ENCODE results near the gene GPRC5A.

The GPRC5A gene

DNA sequence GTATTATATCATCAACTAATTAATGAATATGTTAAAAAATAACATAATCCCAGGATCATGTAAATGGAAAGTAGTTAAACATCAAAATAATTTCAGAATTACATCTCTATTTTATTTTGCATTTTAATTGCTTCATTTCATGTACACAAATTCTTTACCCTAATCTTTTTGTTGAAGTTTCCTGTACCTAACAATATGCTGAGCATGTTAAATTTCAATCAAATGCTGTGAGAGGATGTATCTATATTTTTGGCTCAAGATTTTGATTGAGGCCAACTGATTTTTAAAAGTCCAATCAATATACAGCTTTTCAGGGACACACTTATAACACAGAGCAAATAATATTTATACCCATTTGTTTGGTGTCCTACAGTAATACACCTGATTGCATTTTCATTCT, 54.2 kb downstream of the GPRC5A start:
- DNase-seq: no peak

DNA sequence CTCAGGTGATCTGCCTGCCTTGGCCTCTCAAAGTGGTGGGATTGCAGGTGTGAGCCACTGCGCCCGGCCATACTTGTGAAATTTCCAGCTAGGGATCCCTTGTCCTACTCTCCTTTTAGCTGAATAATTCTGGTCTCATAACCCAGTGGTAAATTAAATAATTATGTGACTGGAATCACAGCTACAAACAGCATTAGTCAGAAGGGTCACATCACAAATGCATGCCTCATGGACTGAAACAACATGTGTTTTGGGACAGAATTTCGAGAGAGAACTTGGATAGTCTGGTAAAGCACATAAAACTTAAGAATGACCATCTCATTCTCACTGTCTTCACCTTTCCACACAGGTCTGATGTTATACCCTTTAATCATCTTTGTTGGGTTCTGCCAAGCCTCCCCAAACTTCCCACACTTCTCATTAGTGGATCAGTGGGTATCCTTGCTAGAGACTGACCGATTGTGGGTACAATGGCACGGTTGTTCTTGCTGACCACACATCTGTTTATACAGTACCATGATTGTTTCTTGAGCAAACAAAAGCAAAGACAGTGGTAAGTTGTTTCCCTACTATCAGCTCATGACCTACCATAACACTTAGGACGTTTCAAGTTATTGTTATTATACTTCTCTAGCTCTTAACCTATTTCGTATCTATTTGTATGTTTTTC, 55.5 kb downstream of the GPRC5A start:
- DNase-seq: no peak

DNA sequence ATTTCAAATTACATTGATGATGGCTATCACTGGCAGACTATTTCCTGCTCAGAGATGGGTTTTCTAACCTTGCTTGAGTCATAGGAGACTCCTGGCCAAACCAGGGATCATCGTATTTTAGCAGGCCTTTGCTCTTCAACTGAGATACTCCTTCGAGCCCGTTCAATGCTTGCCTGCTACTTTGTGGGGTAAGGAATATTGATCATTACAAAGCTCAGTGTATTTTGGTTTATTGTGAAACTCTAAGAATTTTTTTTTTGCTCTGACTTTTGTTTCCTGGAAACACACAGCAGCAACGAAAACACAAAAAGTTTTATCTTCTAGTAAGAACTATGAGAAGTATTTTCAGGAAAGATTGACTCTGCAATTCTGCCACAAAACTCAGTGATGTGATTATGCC, 56.5 kb downstream of the GPRC5A start:
- DNase-seq: no peak

DNA sequence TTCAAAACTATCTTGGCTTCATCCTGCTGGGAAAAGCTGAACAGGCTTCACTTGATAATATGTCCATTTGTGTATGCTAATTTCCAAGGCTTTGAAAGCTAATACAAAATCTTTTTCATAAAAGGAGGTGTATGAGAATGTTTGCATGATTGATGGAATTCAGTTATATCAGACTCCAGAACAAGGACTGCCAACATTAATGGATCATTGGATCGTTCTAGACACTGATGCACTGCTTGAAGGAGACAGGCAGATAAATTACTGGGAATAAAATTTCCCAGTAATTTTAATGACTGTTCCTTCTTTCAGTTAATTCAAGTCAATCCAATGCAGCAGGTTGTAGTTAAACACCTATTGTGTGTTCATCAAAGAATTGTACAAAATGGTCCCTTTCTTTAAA, 60.1 kb downstream of the GPRC5A start:
- no peak for DNase-seq

DNA sequence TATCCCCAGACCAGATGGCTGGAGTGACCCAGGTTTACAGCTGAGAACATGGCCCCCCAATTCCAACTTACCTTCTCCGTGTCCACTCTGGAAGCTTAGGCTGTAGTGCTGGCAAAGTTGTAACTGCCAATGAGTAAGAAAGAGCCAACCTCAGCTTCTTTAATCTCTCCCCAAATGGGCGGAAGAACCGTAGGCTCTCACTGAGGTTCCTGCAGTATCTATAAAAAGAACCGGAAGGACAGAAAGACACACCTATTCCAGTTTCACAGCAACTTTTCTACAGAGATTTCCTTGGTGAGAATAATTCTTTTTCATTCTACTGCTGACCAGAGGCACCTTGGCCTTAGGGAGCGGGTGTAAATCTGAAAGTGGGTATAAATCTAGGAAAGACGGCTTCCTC, 60.7 kb downstream of the GPRC5A start, which contains the start of gene GPRC5D:
Gene GPRC5D, minus strand, starts transcription at position 135 of the 400 bp plus-strand sequence. CDS start 1,786 bp downstream, outside the sequence.
- DNase-seq: no peak

DNA sequence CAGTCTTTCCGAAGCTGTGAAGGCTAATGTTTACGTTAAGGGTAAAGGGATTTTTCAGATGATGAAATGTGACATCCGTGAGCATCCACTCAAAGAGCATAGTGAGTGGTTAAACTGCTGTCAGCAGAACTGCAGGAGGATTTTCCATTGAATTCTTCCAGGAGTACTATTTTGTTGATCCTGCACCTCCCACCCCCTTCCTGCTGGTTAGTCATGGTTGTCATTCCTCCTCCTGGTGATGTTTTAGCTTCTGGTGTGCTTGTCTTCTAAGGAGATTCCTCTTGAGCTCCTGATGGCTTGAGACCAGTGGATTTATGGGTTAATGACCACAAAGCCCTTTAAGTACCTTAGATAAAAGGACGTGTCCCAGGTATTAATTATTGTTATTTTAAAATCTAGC, 63.0 kb downstream of the GPRC5A start:
- no peak for DNase-seq

DNA sequence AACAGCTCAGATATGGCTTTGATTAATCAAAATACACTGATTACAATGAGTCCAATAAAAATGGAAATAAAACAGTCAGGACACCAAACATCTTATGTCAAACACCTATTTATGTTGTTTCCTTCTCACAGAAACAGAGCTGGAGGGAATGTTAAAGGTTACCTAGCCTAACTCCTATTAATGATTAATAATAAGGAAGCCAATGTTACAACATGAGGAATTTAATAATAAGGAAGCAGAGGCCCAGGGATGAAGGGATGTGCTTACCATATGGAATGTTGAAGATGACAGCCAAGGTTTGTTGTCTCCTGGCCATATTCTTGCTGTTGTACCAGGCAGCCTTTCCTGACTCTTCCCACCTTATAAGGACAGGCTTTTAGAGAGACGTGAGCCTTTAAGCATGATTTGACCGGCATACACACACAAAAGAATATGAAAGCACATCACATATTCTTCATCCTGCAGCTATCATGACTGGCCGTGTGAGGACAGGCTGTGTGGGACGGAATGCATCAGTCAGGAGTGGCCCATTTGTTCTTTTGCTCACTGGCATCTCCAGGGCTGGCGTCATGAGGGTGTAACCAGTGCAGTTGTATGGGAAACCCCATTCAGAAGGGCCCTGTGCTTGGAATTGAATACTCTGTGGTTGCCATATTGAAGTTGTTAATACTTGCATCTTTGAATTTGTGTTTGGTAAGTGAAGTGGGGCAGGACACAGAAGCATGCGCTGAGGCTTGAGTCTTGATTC, 63.7 kb downstream of the GPRC5A start:
- DNase-seq: no peak

DNA sequence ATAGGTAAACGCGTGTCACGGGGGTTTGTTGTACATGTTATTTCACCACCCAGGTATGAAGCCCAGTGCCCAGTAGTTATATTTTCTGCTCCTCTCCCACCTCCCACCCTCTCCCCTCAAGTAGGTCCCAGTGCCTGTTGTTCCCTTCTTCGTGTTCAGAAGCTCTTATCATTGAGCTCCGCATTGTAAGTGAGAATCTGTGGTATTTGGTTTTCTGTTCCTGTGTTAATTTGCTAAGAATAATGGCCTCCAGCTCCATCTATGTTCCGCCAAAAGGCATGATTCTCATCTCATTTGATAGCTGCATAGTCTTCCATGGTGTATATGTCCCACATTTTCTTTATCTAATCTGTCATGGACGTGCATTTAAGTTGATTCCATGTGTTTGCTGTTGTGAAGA, 67.5 kb downstream of the GPRC5A start:
- DNase-seq: no peak

DNA sequence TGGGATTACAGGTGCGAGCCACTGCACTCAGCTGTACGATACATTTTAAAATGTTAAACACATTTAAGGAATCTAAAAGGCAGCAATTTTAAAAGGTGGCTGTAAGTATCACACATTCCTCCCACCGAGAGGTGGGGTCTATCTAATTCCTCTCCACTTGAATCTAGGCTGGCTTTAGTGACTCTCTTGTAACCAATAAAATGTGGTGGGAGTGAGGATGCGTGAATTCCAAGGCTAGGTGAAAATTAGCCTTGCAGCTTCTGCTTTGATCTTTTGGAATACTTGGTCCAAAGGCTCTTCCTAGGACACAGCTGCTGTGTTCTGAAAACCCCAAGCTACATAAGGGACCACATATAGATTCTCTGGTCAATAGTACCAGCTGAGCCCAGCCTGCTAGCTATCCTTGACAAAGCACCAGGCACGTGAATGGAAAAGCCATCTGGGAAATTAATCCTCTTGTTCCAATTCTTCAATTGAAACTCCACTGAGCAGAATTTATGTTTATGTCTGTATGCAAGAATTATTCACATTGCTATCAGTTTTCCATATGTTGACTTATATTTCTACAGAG, 69.4 kb downstream of the GPRC5A start:
- DNase-seq: no peak

DNA sequence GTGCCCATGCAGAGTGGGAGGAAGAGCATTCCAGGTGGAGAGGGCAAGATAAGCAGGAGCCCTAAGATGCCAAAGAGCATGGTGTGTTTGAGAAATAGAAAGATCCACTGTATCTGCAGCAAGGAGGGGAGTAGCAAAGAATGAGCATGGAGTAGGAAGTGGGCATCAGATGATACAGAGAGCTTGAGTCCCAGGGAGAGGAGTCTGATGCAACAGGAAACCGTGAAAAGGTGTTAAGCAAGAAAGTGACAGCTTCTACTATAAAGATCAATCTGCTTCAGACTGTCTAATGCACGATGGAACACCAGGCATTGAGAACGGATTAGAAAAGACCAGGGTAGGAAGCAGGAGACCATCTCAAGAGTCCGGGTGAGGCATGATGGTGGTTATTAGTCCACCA, 72.9 kb downstream of the GPRC5A start:
- DNase-seq: no peak

DNA sequence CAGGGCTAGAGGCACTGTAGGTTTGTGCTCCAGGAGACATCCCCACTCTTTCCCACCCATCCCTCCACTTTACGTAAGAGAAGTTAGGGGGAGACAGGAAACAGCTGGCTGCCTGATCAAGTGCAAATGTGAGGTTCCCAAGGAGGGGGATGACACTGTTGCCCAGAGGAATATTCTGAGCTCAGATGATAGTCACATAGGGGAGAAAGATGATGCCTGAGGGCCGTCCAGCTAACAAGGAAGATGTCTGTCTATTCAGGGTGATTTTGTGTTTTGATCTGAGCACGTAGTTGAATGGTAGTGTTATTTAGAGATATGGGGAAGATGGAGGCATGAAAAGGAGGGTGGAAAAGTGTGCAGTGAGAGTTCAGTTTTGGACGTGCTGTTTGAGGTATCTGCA, 74.5 kb downstream of the GPRC5A start:
- no peak for DNase-seq

Measured in NCI-H2029 (cell line).